GM10266 (cell line): ENCODE data around the gene GPR50.

Experiments used
- DNase-seq: peaks from one replicate; pipeline ENCODE4 v3.0.0; 2012; ENCODE audit errors: extremely low spot score
- TF ChIP-seq, protein P1 (sequence below): IDR thresholded peaks from 2 replicates; pipeline ENCODE4 v1.5.1; 2012; ENCODE audit warnings: mild to moderate bottlenecking, low read depth; ENCODE audit not compliant: control insufficient read depth, insufficient read depth; ENCODE audit errors: missing control alignments

GPR50 gene

GRCh38 chrX:151181088-151181487 lies 4.7 kb downstream of the GPR50 start:
- TF ChIP-seq, protein P1, sequence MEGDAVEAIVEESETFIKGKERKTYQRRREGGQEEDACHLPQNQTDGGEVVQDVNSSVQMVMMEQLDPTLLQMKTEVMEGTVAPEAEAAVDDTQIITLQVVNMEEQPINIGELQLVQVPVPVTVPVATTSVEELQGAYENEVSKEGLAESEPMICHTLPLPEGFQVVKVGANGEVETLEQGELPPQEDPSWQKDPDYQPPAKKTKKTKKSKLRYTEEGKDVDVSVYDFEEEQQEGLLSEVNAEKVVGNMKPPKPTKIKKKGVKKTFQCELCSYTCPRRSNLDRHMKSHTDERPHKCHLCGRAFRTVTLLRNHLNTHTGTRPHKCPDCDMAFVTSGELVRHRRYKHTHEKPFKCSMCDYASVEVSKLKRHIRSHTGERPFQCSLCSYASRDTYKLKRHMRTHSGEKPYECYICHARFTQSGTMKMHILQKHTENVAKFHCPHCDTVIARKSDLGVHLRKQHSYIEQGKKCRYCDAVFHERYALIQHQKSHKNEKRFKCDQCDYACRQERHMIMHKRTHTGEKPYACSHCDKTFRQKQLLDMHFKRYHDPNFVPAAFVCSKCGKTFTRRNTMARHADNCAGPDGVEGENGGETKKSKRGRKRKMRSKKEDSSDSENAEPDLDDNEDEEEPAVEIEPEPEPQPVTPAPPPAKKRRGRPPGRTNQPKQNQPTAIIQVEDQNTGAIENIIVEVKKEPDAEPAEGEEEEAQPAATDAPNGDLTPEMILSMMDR: no peak
- DNase-seq: no peak

DNA sequence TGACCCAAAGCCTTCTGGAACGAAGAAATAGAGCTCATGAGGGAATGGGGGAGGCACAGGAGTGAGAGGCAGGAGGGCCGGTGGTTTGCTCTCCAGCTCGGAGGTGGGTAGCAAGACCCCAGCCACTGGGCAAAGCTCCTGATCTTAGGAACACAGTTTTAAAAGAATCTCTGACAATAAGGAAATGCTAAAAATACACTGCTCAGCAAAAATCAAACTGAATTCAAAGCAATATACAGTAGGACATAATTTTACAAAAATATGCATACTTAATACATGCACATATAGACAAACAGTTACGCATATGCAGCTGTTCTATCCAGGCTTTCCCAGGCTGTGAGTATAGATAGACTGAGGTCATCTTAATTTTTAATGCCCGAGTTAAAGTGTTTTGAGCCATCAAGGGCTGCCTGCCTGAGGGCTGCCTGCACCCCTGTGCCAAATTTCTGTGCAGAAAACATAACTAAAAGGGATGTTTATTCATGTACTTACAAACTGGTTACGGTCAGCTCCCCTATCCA lies 6.9 kb downstream of the GPR50 start:
- DNase-seq: no peak
- TF ChIP-seq, protein P1: no peak

GRCh38 chrX:151183912-151184565 lies 7.7 kb downstream of the GPR50 start:
- TF ChIP-seq, protein P1: no peak
- DNase-seq: no peak

GRCh38 chrX:151184705-151185104 lies 8.3 kb downstream of the GPR50 start:
- TF ChIP-seq, protein P1: no peak
- DNase-seq: no peak

DNA sequence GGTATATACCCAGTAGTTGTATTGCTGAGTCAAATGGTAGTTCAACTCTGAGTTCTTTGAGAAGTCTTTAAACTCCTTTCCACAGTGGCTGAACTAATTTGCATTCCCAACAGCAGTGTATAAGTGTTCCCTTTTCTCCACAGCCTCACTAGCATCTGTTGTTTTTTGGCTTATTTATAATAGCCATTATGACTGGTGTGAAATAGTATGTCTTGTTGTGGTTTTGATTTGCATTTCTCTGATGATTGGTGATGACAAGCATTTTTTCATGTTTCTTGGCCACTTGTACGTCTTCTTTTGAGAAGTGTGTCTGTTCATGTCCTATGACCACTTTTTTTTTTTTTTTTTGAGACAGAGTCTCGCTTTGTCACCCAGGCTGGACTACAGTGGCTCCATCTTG lies 30.5 kb downstream of the GPR50 start:
- no peak for DNase-seq
- TF ChIP-seq, protein P1: no peak

- TF ChIP-seq, protein P1: no peak
- DNase-seq: no peak
These were observed 49.5 kb downstream of the GPR50 start for GRCh38 chrX:151225843-151226242.

DNA sequence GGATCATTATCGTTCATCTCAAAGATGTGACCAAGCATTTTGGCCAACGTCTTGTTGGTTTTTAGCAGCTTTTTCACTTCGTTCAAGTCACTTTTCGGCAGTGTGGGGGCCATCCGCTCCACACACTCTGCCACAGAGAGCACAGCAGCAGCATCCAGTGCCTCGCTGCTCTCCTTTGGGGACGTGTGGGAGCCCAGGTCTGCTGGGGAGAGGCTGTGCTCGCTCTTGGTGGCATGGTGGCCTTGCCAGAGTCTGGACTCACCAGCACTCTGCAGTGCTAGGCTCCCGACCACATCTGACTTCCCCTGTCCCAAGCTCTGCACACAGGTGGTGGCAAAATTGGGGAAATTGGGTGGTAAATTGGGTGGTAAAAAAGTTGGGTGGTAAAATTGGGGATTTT lies 50.6 kb downstream of the GPR50 start:
- no peak for DNase-seq
- TF ChIP-seq, protein P1: no peak
